Stimulated activated CD4-positive, alpha-beta T cell treated with anti-CD3 and anti-CD28 coated beads, Interleukin-15, amount 100 ng/mL, for 24 hours (primary cell): Measurements from ENCODE around the gene CENPW.

ENCODE experiments used
- DNase-seq: peaks from one replicate; pipeline ENCODE4 v3.0.0-alpha.2; 2020

Gene CENPW

DNA sequence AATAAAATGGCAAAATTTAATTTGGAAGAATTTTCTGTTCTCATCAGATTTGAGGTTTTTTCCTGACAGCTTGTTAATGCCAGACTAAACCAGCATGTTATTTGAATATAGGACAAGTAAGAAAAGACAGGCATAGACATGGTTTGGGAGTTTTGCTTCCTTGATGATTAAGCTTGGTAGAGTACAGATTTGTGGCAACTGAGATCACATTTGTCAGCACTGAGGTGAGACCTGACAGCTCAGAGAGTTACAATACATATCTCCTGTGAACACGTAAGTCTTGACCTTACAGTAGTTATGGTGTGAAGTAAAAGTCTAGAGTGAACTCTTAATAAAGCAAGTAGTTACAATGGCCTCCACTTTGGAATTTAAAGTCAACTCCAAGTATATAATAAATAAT lies 34.5 kb downstream of the CENPW start:
- no peak for DNase-seq

DNA sequence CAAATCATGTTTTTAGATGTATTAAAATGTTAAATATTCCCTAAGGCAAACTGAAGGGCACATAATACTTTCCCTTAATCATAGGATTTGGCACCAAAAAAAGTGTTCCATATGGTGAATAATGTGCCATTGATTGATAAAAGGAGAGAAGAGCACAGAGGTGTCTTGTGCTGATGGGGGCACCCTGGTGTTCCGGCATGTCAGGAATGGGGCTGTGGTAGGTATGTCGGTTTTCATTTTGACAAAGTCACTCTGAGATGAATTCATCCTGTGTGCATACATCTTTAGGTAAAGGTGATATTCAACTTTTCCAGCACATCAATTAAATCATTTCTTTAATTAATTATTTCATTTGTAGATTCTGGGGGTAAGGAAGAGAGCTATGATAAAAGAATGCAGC lies 36.8 kb downstream of the CENPW start:
- no peak for DNase-seq

DNA sequence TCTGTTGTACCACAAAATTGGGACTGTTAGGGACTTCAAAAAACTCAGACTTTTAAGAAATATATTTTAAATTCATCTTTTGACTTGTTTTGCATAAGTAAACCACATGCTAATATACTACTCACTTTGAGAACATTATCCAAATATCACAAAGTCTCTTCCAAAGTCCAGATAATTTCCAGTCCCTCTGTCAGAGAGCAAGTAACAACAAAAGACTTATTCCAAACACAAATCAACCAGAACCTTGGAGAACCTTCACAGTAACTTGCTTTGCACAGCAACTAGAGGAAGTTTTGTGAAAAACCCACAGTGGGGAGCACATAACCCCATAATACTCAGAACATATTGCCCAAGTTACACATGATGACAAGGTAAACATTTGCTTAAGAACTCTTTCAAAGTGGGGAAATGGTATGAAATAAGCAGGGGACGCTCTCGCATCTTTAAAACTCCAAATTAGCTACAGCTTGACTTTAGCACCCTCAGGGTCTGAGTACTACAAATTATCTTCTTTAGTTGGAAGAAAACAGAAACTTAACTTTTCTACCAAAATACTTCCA lies 37.8 kb downstream of the CENPW start:
- DNase-seq: no peak

DNA sequence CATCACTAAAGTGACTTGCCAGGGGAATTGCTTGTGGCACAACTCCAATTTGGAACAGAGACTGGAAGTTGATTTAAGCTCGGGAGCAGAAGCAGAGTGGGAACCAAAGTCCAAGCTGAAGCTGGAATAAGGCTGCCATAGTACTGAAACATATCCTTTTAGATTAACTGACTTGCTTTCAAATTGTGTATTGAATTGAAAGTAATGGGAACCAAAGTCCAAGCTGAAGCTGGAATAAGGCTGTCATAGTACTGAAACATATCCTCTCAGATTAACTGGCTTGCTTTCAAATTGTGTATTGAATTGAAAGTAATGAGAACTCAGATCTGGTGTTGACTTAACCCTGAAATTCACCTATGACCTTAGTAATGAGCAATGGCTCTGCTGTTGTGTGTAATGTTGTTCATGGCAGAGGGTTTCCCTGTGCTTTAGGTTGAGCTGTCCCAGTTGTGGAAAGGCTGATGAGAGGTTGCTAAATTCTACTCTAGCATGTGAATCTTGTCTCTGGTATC lies 40.2 kb downstream of the CENPW start:
- DNase-seq: no peak

DNA sequence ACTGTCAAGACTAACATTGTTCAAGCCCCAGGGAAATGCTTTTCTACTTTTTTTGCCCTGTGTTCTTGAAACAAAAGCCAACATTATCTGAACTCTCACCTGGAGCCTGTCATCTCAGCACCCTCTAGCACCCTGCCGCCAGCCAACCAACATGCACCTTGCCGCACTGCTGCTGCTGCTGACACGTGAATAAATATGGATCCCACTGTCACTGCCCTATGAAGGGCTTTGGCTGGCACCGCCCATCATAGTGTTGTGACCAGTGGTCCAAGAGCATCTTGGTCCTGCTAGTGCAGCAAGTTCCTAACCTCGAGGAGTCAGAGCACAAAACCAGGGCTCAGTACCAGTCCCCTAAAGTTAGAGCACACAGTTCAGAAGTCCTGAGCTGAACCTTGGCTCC lies 41.6 kb downstream of the CENPW start:
- DNase-seq: no peak

- no peak for DNase-seq
Observed at GRCh38 chr6:126383203-126383602, 43.3 kb downstream of the CENPW start.

- DNase-seq: no peak
Observed at GRCh38 chr6:126385536-126385935, 45.6 kb downstream of the CENPW start.

DNA sequence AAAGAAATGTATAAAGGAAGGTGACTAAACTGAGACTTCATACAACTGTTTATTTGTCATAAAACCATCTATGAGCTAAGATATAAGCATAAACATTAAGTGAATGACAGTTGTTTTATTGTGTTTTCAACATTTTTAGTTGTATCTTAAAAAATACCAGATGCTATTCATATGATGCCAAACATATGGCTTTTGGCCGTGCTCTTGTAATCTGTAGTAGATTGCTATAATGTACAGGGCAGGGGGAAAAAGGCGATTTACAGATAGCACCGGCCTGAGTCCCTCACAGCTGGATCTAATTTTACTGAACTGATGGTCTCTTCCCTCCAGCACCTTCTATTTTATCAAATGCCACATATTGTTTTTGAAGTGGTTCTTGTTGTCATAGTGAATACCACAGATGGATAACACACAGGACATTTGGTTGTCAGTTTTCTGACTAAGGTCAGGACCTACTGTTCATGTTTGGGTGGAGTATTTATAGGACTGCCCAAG lies 48.2 kb downstream of the CENPW start:
- DNase-seq: no peak

GRCh38 chr6:126396131-126396530 lies 56.2 kb downstream of the CENPW start:
- DNase-seq: no peak
